WTC11 (cell line): ENCODE results near the gene ZNF532. TPM values are rescaled to one million over a fixed set of nuclear protein-coding genes. Genes with fewer than 3 reads are reported as not detected.

ENCODE experiments used
- ATAC-seq: fragments of 200-7000 bp; cut with Tn5 transposase; 2 replicates; pipeline ENCODE4 v1.10.0; 2021; ENCODE audit warnings: mild to moderate bottlenecking, moderate library complexity
- CTCF ChIA-PET: fragments of 300-600 bp; sonication (Branson Sonifier 250); formaldehyde crosslinking; loops from one replicate; lab custom pipeline; 2021; ENCODE audit warnings: antibody characterized with exemption; lab: Charles Lee
- POLR2A ChIA-PET: fragments of 350-600 bp; sonication (Branson Sonifier 250); formaldehyde crosslinking; loops from one replicate; lab custom pipeline; 2021; ENCODE audit warnings: antibody characterized with exemption; lab: Charles Lee
- DNase-seq: peaks from one replicate; pipeline ENCODE4 v3.0.0; 2021; ENCODE audit warnings: low spot score
- H3K27ac Mint-ChIP-seq: 2 replicates; pipeline ENCODE4 v1.8.0; 2021; ENCODE audit warnings: mixed read lengths
- H3K27me3 Mint-ChIP-seq: 2 replicates; pipeline ENCODE4 v1.8.0; 2021; ENCODE audit warnings: low read depth, mild to moderate bottlenecking, moderate library complexity, mixed read lengths
- H3K36me3 Mint-ChIP-seq: 2 replicates; pipeline ENCODE4 v1.8.0; 2021; ENCODE audit warnings: mixed read lengths
- H3K4me1 Mint-ChIP-seq: 2 replicates; pipeline ENCODE4 v1.8.0; 2022; ENCODE audit warnings: mixed read lengths
- H3K4me3 Mint-ChIP-seq: 2 replicates; pipeline ENCODE4 v1.8.0; 2021; ENCODE audit warnings: mild to moderate bottlenecking, moderate library complexity, mixed read lengths
- H3K9me3 Mint-ChIP-seq: 2 replicates; pipeline ENCODE4 v1.8.0; 2021; ENCODE audit warnings: mixed read lengths
- AFF4 ChIP-seq: sonication (generic); formaldehyde crosslinking; IDR thresholded peaks from 2 replicates; pipeline ENCODE4 v1.8.1; 2023; ENCODE audit warnings: mild to moderate bottlenecking, missing genetic modification reagents, borderline replicate concordance
- ARID4B ChIP-seq: sonication (generic); formaldehyde crosslinking; IDR thresholded peaks from 2 replicates; pipeline ENCODE4 v1.8.0; 2023; ENCODE audit warnings: missing genetic modification reagents, mild to moderate bottlenecking, borderline replicate concordance
- CREB1 ChIP-seq: sonication (generic); formaldehyde crosslinking; IDR thresholded peaks from 2 replicates; pipeline ENCODE4 v1.8.0; 2023; ENCODE audit warnings: mild to moderate bottlenecking, missing genetic modification reagents
- E2F1 ChIP-seq: sonication (generic); formaldehyde crosslinking; IDR thresholded peaks from 2 replicates; pipeline ENCODE4 v1.8.0; 2022; ENCODE audit warnings: mild to moderate bottlenecking, missing genetic modification reagents
- ESRRA ChIP-seq: sonication (generic); formaldehyde crosslinking; IDR thresholded peaks from 2 replicates; pipeline ENCODE4 v1.8.1; 2022; ENCODE audit warnings: mild to moderate bottlenecking, missing genetic modification reagents, borderline replicate concordance
- ETV6 ChIP-seq: sonication (generic); formaldehyde crosslinking; IDR thresholded peaks from 2 replicates; pipeline ENCODE4 v1.8.1; 2022; ENCODE audit warnings: mild to moderate bottlenecking, missing genetic modification reagents
- FOXP4 ChIP-seq: sonication (generic); formaldehyde crosslinking; IDR thresholded peaks from 2 replicates; pipeline ENCODE4 v1.8.0; 2022; ENCODE audit warnings: mild to moderate bottlenecking, missing genetic modification reagents
- IRF1 ChIP-seq: sonication (generic); formaldehyde crosslinking; IDR thresholded peaks from 2 replicates; pipeline ENCODE4 v1.8.0; 2023; ENCODE audit warnings: missing genetic modification reagents
- NR3C1 ChIP-seq: sonication (generic); formaldehyde crosslinking; conservative IDR thresholded peaks from 2 replicates; pipeline ENCODE4 v1.8.1; 2023; ENCODE audit warnings: low read depth, mild to moderate bottlenecking, missing genetic modification reagents
- PRDM15 ChIP-seq: sonication (generic); formaldehyde crosslinking; IDR thresholded peaks from 2 replicates; pipeline ENCODE4 v1.8.0; 2022; ENCODE audit warnings: missing genetic modification reagents
- PRRX2 ChIP-seq: fragments of 250-450 bp; sonication (Bioruptor Pico); IDR thresholded peaks from 2 replicates; pipeline ENCODE4 v1.8.0; 2021; ENCODE audit warnings: mild to moderate bottlenecking
- RELA ChIP-seq: sonication (generic); formaldehyde crosslinking; IDR thresholded peaks from 2 replicates; pipeline ENCODE4 v1.8.1; 2022; ENCODE audit warnings: missing genetic modification reagents, mild to moderate bottlenecking, borderline replicate concordance
- RORB ChIP-seq: fragments of 250-450 bp; sonication (Bioruptor Pico); IDR thresholded peaks from 2 replicates; pipeline ENCODE4 v1.9.0; 2021; ENCODE audit warnings: mild to moderate bottlenecking
- SOX15 ChIP-seq: fragments of 250-450 bp; sonication (Bioruptor Pico); IDR thresholded peaks from 2 replicates; pipeline ENCODE4 v1.9.0; 2021; ENCODE audit warnings: mild to moderate bottlenecking
- TCF7 ChIP-seq: sonication (generic); formaldehyde crosslinking; IDR thresholded peaks from 2 replicates; pipeline ENCODE4 v1.8.0; 2022; ENCODE audit warnings: mild to moderate bottlenecking, low read depth, missing genetic modification reagents, moderate library complexity
- ZMAT4 ChIP-seq: fragments of 250-450 bp; sonication (Bioruptor Pico); IDR thresholded peaks from 2 replicates; pipeline ENCODE4 v1.9.0; 2021; ENCODE audit warnings: mild to moderate bottlenecking
- ZNF219 ChIP-seq: sonication (generic); formaldehyde crosslinking; IDR thresholded peaks from 2 replicates; pipeline ENCODE4 v1.8.0; 2023; ENCODE audit warnings: missing genetic modification reagents, mild to moderate bottlenecking, borderline replicate concordance
- ZNF423 ChIP-seq: fragments of 250-450 bp; sonication (Bioruptor Pico); IDR thresholded peaks from 2 replicates; pipeline ENCODE4 v2.1.2; 2022; ENCODE audit warnings: mild to moderate bottlenecking, moderate library complexity
- ZNF671 ChIP-seq: fragments of 250-450 bp; sonication (Bioruptor Pico); IDR thresholded peaks from 2 replicates; pipeline ENCODE4 v1.8.0; 2021; ENCODE audit warnings: mild to moderate bottlenecking
- ZSCAN18 ChIP-seq: fragments of 250-450 bp; sonication (Bioruptor Pico); IDR thresholded peaks from 2 replicates; pipeline ENCODE4 v2.1.2; 2022; ENCODE audit warnings: mild to moderate bottlenecking, moderate library complexity
- total RNA-seq: library from RNA; stranded (reverse); gene quantifications from 3 replicates; pipeline ENCODE4 v1.2.3, GENCODE V29; 2021

Gene ZNF532
- total RNA-seq, 1 experiment from 2014 or later = 171 TPM

GRCh38 chr18:59001166-59001565 is 136.5 kb downstream of the ZNF532 start (continued):
- no peak for TF ChIP-seq TCF7
- no peak for TF ChIP-seq CREB1 (CRISPR knock-in tag)
- no peak for TF ChIP-seq RELA
- no peak for TF ChIP-seq ZMAT4
- TF ChIP-seq IRF1 (CRISPR knock-in tag) = no peak
- TF ChIP-seq ZNF671 (CRISPR knock-in tag) = no peak
- TF ChIP-seq PRRX2 (CRISPR knock-in tag) = no peak
- no peak for TF ChIP-seq AFF4 (CRISPR knock-in tag)

- Mint-ChIP-seq H3K4me3 (no peak overlapping the region), H3K36me3 (peaks cover 3% of the 10 kb centered on the region; the same call in 1 of the 2 replicates), H3K27ac (no peak overlapping the region), H3K9me3 (peaks cover 7% of the 10 kb centered on the region), H3K4me1 (peaks cover 41% of the 10 kb centered on the region), H3K27me3 (no peaks in the 10 kb centered on the region; the same call in 1 of the 2 replicates)
- ChIA-PET POLR2A (no interaction called here), CTCF (interaction anchor here (0.5 kb wide), 1 partner anchor 124 kb away, joined by 4 read pairs; no protein-coding TSS in a partner anchor)
- ATAC-seq = peak; percentile 16; the same call in 1 of the 2 replicates
- no peak for DNase-seq
- TF ChIP-seq ETV6 (CRISPR knock-in tag) = no peak
- no peak for TF ChIP-seq ZNF219 (CRISPR knock-in tag)
- no peak for TF ChIP-seq SOX15
- TF ChIP-seq ZNF423 = no peak
- no peak for TF ChIP-seq ARID4B (CRISPR knock-in tag)
- no peak for TF ChIP-seq RORB (CRISPR knock-in tag)
- TF ChIP-seq FOXP4 (CRISPR knock-in tag) = no peak
- no peak for TF ChIP-seq PRDM15 (CRISPR knock-in tag)
- TF ChIP-seq ZSCAN18 (CRISPR knock-in tag) = no peak
- no peak for TF ChIP-seq E2F1
- TF ChIP-seq NR3C1 = no peak
- TF ChIP-seq ESRRA (CRISPR knock-in tag) = no peak
Measured at GRCh38 chr18:59001721-59002120, 137.0 kb downstream of the ZNF532 start.
